ENCODE results near the gene RNF19B. TPM values are rescaled to one million over a fixed set of nuclear protein-coding genes. Genes with fewer than 3 reads are reported as not detected.

RNF19B gene
- total and polyA plus RNA-seq, 12 donors: 4.7 to 36.5 (median 23.0) TPM

DNA sequence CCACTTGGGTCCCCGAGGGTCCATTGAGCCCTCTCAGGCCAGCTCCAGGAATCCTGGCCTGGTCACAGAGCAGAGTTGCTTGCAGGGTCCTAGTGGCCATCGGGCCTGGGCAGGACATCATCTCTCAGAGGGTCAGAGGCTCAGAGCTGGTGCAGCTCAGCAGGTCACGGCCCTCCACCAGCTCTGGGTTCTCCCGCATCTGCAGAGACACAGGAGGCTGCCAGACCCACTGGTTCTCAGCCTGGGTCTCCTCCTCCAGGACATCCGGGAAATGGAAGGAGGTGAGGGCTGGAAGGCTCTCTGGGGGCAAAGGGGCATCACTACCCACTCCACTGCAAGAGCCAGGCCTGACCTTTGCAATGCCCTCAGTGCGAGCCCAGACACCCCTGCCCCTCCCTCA, 69.9 kb downstream of the RNF19B start:
- Histone ChIP-seq H3K9me3 (replicated peaks in 1 of 3) (no peaks in the 10 kb centered on the region), H3K36me3 (replicated peaks in 1 of 2) (no peaks in the 10 kb centered on the region), H3K4me3 (no peak overlapping the region), H3K27me3 (peaks cover 12% of the 10 kb centered on the region), H3K27ac (no peak overlapping the region), H3K4me1 (replicated peaks in 1 of 2) (peaks cover 11% of the 10 kb centered on the region in 2 donors)
- 84 to 91% (median 84%) methylated on average over 4 to 6 of the region's 6 CpGs; no CpG with 5 or more reads in 1 of the 4 donors for WGBS, 4 donors
- intact Hi-C loops (cut with DNase I): no loop called here
- no peak for TF ChIP-seq POLR2A (IDR thresholded peaks at IDR 0.05)
- no peak for TF ChIP-seq CTCF (IDR thresholded peaks at IDR 0.05)
- DNase-seq: peak in 1 of 7 donors; percentile 12

DNA sequence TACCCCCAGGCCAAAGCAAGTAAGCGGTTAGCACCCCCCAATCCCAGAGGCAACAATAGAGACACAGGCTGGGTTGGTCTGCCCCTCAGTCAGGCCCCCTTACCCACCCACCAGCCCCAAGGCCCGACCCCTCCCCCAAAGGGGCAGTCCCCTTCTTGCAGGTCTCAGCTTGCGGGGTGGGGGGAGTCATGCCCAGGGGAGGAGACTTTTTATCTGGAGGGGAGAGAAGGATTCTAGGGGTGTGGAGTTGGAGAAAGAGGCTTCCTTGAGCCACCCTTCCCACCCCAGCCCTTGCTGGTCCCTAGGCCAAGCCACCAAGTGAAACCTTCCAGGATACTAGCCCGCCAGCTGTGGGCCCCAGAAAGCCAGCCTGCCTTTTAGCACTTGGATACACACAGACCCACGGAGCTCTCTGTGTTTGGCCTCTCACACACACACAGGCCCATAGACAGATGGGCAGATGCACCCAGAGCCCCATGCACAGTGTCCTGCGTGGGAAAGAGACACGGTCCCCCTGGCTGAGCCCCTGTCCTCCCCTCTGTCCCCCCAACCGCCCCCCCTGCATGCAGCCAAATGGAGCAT, 70.5 kb downstream of the RNF19B start:
- Histone ChIP-seq H3K4me3 (peak overlapping the region in 1 of 4 donors; percentile 46), H3K9me3 (replicated peaks in 1 of 3) (no peaks in the 10 kb centered on the region), H3K36me3 (replicated peaks in 1 of 2) (no peaks in the 10 kb centered on the region), H3K27ac (no peak overlapping the region), H3K27me3 (peaks cover 14% of the 10 kb centered on the region), H3K4me1 (replicated peaks in 1 of 2) (peaks cover 11% of the 10 kb centered on the region in 2 donors)
- peak in 2 of 7 donors; percentile 25 to 48 for DNase-seq
- 60 to 81% (median 71%) methylated on average over 4 to 8 of the region's 8 CpGs for WGBS, 4 donors
- TF ChIP-seq CTCF (IDR thresholded peaks at IDR 0.05): no peak
- TF ChIP-seq POLR2A (IDR thresholded peaks at IDR 0.05): no peak
- intact Hi-C loops (cut with DNase I): no loop called here

DNA sequence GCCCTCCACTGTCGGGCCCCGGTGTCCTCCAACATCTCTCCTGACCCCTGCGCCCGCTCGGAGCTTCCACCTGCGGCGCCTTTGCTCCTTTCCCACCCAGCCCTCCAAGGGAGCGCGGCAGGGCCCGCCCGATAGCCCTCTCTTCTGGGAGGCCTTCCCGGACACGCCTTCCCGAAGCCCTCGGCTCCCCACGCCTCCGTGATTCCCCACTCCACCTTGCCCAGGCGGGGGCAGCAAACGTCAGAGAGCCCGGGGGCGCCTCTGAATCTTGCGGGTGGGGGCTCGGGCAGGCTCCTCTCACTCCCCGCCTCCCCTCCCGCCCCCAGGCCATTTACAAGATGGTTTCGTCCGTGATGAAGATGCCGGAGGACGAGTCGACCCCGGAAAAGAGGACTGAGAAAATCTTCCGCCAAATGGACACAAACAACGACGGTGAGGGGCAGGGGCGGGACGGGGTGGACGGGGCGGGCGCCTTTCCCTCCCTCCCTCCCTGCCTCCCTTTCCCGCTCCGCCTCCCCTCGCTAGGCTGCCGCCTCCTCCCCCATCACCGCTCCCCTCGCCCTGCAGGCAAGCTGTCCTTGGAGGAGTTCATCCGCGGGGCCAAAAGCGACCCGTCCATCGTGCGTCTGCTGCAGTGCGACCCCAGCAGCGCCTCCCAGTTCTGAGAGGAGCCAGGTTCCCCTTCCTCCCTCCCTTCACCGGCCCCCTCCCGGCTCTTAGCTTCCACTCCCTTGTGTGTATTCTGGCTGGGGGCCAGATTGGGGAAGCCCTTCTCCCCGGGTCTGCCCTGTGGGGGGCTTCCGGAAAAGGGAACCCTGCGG, 71.2 kb downstream of the RNF19B start:
- Histone ChIP-seq H3K36me3 (replicated peaks in 1 of 2) (no peaks in the 10 kb centered on the region), H3K27ac (no peak overlapping the region), H3K27me3 (peaks cover 15% of the 10 kb centered on the region), H3K4me3 (peak overlapping the region in 2 of 4 donors; percentile 13 to 46), H3K4me1 (replicated peaks in 1 of 2) (peaks cover 11% of the 10 kb centered on the region in 2 donors), H3K9me3 (replicated peaks in 1 of 3) (no peaks in the 10 kb centered on the region)
- WGBS, 4 donors: 3 to 7% (median 5%) methylated on average over 11 to 56 of the region's 58 CpGs
- TF ChIP-seq CTCF (IDR thresholded peaks at IDR 0.05) (peak in 2 of 6 experiments; percentile 0 to 15), POLR2A (IDR thresholded peaks at IDR 0.05) (no peak)
- peak in 2 of 7 donors; percentile 35 to 53 for DNase-seq
- intact Hi-C loops (cut with DNase I): no loop called here

- H3K36me3 ChIP-seq (replicated peaks in 1 of 2): no peaks in the 10 kb centered on the region
- peak overlapping the region in 1 of 4 donors; percentile 46 for H3K4me3 ChIP-seq
- H3K27me3 ChIP-seq: peaks cover 20% of the 10 kb centered on the region
- peak in 1 of 7 donors; percentile 22 for DNase-seq
- TF ChIP-seq POLR2A (IDR thresholded peaks at IDR 0.05) (no peak), CTCF (IDR thresholded peaks at IDR 0.05) (peak in 3 of 6 experiments; percentile 34 to 50 (median 48))
- H3K4me1 ChIP-seq (replicated peaks in 1 of 2): peaks cover 11% of the 10 kb centered on the region in 2 donors
- intact Hi-C loops (cut with DNase I): no loop called here
- H3K27ac ChIP-seq: no peak overlapping the region
- H3K9me3 ChIP-seq (replicated peaks in 1 of 3): no peaks in the 10 kb centered on the region
- WGBS, 4 donors: 18 to 54% (median 29%) methylated on average over 11 to 49 of the region's 49 CpGs
Observed at GRCh38 chr1:32892368-32893197, 72.0 kb downstream of the RNF19B start.
